HG02885 (cell line): ENCODE measurements around the gene MOB2.
"Not testable (repeated sequence)": the region's sequence is repeated elsewhere in the genome, so short reads cannot be mapped to it uniquely, and the experiment has no call there.

Experiments
- ATAC-seq: cut with Tn5 transposase; IDR thresholded peaks from one replicate; pipeline ENCODE4 v1.9.1; 2021; ENCODE audit warnings: mild to moderate bottlenecking; ENCODE audit not compliant: unreplicated experiment, poor library complexity

Gene MOB2

GRCh38 chr11:1519028-1520010 lies 32.7 kb upstream of the MOB2 start:
- ATAC-seq, result no peak

GRCh38 chr11:1518301-1518700 lies 31.7 kb upstream of the MOB2 start:
- no peak for ATAC-seq

DNA sequence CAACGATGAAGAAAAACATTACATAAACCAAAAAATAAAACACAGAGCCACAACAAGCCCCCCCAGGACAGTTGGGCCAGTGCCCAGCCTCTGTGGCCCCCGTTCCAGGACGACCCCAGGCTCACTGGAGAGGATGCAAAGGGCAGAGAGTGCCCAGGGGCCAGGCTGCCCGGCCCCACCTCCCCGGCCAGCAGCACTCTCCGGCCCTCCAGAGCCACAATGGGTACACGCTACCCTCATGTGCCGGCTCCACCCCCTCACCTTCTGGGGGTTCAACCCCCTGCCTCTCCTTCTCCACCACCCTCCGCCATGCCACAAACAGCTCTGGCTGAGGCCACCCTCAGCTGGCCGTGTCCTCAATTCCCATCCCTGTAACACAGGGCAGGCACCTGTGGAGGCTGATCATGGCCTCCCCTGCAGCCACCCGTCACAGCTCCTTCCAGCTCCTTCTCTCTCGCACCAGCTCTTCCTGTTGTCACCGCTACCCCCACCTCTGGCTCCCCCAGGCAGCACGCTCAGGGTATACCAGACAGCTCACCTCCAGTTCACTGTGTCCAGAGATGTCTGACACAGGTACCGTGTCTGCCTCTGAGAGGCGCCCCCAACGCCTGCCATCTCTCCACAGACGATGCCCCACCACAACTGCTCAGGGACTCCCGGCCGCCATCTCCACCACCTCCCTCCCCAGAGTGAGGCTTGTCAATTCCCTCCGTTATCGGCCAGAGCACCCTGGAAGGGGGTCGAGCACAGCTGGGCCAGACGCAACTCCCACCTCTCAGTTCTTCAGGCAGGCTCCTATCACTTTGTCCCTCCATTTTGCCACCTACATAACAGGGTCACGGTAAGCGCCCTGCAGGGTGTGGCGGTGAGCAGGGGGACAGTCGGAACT lies 30.8 kb upstream of the MOB2 start:
- ATAC-seq, result no peak

DNA sequence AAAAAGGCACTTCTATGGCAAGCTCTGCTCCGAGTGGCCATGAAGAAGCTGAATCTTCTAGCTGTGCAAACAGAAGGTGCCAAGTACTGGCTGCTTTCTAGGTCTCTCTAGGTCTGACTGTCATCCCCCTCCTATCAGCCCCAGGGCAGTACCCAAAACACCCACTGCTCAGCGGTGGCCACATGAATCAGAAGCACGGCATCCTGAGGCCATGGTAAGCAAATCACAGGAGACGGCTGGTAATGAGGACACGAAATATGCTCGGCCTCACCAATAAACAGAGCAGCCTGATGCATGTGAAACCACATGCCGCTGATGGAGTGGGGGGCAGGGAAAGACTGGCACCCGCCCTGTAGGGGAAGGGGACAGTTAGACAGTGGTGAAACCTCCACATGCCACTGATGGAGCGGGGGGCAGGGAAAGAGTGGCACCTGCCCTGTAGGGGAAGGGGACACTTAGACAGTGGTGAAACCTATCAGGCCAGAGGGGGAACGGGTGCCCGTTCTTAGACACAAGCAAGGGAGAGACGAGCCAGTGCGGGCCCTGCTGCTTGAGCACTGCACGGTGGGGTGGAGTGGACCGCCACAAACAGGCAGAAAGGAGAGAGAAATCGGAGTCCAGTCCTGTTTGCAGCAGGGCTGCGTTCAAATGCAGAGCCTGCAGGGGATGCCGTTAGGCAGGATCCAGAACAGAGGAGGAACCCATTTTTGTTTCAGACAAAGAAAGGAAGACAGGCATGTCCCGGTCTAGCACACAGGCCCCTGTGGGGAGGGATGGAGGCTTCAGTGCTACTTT lies 29.9 kb upstream of the MOB2 start:
- ATAC-seq, result no peak

- no peak for ATAC-seq
Measured at GRCh38 chr11:1515082-1516060, 28.8 kb upstream of the MOB2 start.

GRCh38 chr11:1514336-1515061 lies 27.9 kb upstream of the MOB2 start:
- ATAC-seq, result no peak

GRCh38 chr11:1513326-1514296 lies 27.0 kb upstream of the MOB2 start:
- no peak for ATAC-seq

- not testable (repeated sequence) for ATAC-seq
Measured at GRCh38 chr11:1512531-1513258, 26.1 kb upstream of the MOB2 start.

- no peak for ATAC-seq
Measured at GRCh38 chr11:1511937-1512496, 25.4 kb upstream of the MOB2 start.

DNA sequence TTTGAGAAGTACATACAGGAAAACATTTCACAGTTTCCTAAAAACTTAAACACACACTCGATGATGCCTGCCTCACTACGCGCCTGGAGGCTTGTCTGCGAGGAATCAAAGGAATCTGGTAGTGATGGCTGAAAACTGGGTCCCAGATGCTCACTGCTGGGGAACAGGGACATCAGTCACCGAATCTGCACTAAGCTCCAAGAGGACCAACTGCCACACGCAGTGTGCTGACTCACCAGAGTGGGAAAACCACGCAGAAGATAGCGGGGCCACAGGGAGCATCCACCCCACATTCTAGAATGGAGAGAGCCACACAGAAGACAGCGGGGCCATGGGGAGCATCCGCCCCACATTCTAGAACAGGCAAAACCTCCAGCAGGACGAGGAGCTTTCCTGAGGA lies 24.3 kb upstream of the MOB2 start:
- ATAC-seq, result no peak

- ATAC-seq, result not testable (repeated sequence)
Measured at GRCh38 chr11:1510351-1510750, 23.8 kb upstream of the MOB2 start.

GRCh38 chr11:1509626-1510255 lies 23.2 kb upstream of the MOB2 start:
- no peak for ATAC-seq

DNA sequence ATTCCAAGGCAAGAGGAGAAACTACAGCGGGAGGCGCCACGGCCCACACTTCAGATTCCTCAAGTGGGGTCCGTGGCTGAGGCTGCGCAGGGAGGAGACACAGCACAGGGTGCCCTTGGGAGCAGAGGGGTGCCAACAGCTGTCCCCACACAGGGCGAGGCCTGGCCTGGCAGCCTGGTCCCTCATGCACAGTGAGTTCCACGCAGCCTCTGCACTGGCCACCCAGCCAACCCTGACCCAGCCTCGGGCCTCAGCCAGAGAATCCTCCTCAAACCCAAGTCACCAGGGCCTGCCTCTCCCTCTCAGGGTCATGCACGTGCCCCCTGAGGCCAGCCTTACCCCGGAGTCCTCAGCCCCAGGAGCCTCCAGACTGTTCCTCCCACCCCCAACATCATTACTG lies 22.4 kb upstream of the MOB2 start:
- ATAC-seq, result no peak

GRCh38 chr11:1508491-1508891 lies 21.9 kb upstream of the MOB2 start:
- ATAC-seq, result no peak

- no peak for ATAC-seq
Measured at GRCh38 chr11:1507381-1508140, 21.0 kb upstream of the MOB2 start.
